ENCODE results near the gene RNF157. TPM values are rescaled to one million over a fixed set of nuclear protein-coding genes. Genes with fewer than 3 reads are reported as not detected.

Gene RNF157
- total and polyA plus RNA-seq, 9 of the 15 experiments (the other 6 are each of a cell fraction or from before 2014, with no cell fraction given) = 8.1 to 31.7 (median 20.8) TPM

GRCh38 chr17:76246080-76247066 is 6.1 kb upstream of the RNF157 start:
- no TSS peak for BruUV-seq (replicated peaks)
- Histone ChIP-seq H2AFZ (ENCODE audit: low read depth, low read length) (peak overlapping the region; percentile 37), H3K27ac (ENCODE audit: extremely low read depth, low read depth, low read length) (peak overlapping the region; percentile 24; the same call in 2 of the 3 replicates), H3K9me1 (ENCODE audit: control insufficient read depth, insufficient read depth, low read length) (no peaks in the 10 kb centered on the region), H3K27me3 (ENCODE audit: control insufficient read depth in 2 of 2, insufficient read depth in 2 of 2, low read length in 2 of 2) (no peaks in the 10 kb centered on the region), H3K36me3 (ENCODE audit: control insufficient read depth, insufficient read depth, low read length) (no peaks in the 10 kb centered on the region), H3K4me2 (ENCODE audit: insufficient read depth, low read length) (peak overlapping the region; percentile 41; the same call in 1 of the 2 replicates), H3K4me1 (replicated peaks in 1 of 2; ENCODE audit: control insufficient read depth in 2 of 2, insufficient read depth in 2 of 2, low read length in 2 of 2) (peaks cover 21 to 29% of the 10 kb centered on the region in 2 experiments), H3K9ac (ENCODE audit: insufficient read depth in 1 of 2, low read depth in 2 of 2, low read length in 2 of 2) (peak overlapping the region; percentile 17 to 53; a peak in 2 of 4 replicates), H3K9me3 (replicated peaks; ENCODE audit: control insufficient read depth, insufficient read depth, low read depth, low read length) (no peaks in the 10 kb centered on the region), H4K20me1 (replicated peaks; ENCODE audit: control insufficient read depth, insufficient read depth, low read length) (no peaks in the 10 kb centered on the region), H3K4me3 (no peak overlapping the region), H3K79me2 (ENCODE audit: control insufficient read depth, insufficient read depth, low read length) (peaks cover 10% of the 10 kb centered on the region)
- CTCF ChIA-PET (ENCODE audit: low intra/inter-chr PET ratio) = no interaction called here
- FAIRE-seq = peak; percentile 86
- peak in 2 of 4 experiments; percentile 41 to 60 for DNase-seq (ENCODE audit: extremely low read depth in 1 of 4, low spot score in 3 of 4)
- peak; percentile 92 for ATAC-seq
- POLR2A ChIA-PET = interaction anchor here (0.6 to 17.8 kb wide), 15 partner anchors 8 to 438 kb away, joined by 3 to 227 read pairs (median 4); partner anchors contain the start of gene UBALD2
- intact Hi-C loops (cut with micrococcal nuclease) = no loop called here
- in situ Hi-C loops (cut with MboI) = no loop called here
- 53% methylated on average over 7 of the region's 7 CpGs for WGBS (ENCODE audit: insufficient coverage, low coverage, missing lambda C conversion rate)
- TF ChIP-seq ZNF324 (CRISPR knock-in tag; IDR thresholded peaks at IDR 0.05) (no peak), KDM5B (IDR thresholded peaks at IDR 0.05; ENCODE audit: insufficient replicate concordance, low read depth, low read length) (no peak), OTX1 (CRISPR knock-in tag; IDR thresholded peaks at IDR 0.05) (no peak), SAFB (IDR thresholded peaks at IDR 0.05; ENCODE audit: borderline replicate concordance, low read depth, low read length) (no peak), USF1 (CRISPR knock-in tag; IDR thresholded peaks at IDR 0.05) (peak; percentile 81), SMC3 (conservative IDR thresholded peaks at IDR 0.05; ENCODE audit: insufficient read depth, low read depth, low read length) (no peak), SP2 (IDR thresholded peaks at IDR 0.05; ENCODE audit: extremely low read depth, low read depth, low read length, poor library complexity, severe bottlenecking) (no peak), PHF21A (IDR thresholded peaks at IDR 0.05; ENCODE audit: borderline replicate concordance, low read depth) (no peak), ZFP30 (CRISPR knock-in tag; IDR thresholded peaks at IDR 0.05; ENCODE audit: borderline replicate concordance) (no peak), XRCC4 (IDR thresholded peaks at IDR 0.05; ENCODE audit: extremely low read depth, insufficient read depth, insufficient read length) (no peak), HINFP (tag; conservative IDR thresholded peaks at IDR 0.05; ENCODE audit: low read depth) (no peak), L3MBTL2 (IDR thresholded peaks at IDR 0.05) (peak; percentile 75)
